22Rv1 (cell line): Measurements from ENCODE around the gene NRXN3.

ENCODE experiments used
- ZFX ChIP-seq: fragments of 450-650 bp; IDR thresholded peaks from 2 replicates; pipeline ENCODE4 v1.6.1; 2017; ENCODE audit warnings: antibody characterized with exemption, borderline replicate concordance
- TF ChIP-seq, protein P1 (sequence below): fragments of 450-650 bp; IDR thresholded peaks from 2 replicates; pipeline ENCODE4 v1.5.1; 2017; ENCODE audit warnings: mild to moderate bottlenecking

DNA sequence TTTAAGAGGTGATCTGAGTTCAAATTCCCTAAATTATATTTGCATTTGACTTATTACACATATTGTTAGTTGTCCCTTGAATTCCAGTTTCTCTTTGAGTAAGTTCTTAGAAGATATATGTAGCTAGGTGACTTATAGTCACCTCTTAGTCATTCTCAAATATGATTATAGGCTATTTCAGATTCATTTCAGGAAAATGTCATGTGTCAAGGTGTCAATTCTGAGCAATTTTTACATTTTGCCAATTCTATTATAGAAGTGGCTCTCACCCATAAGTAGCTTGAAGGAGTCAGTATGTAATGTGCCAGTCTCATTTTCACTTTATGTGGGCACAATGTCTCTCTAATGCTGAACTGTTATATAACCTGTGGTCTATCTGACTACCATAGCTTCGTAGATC lies 1417.7 kb downstream of the NRXN3 start:
- TF ChIP-seq, protein P1, sequence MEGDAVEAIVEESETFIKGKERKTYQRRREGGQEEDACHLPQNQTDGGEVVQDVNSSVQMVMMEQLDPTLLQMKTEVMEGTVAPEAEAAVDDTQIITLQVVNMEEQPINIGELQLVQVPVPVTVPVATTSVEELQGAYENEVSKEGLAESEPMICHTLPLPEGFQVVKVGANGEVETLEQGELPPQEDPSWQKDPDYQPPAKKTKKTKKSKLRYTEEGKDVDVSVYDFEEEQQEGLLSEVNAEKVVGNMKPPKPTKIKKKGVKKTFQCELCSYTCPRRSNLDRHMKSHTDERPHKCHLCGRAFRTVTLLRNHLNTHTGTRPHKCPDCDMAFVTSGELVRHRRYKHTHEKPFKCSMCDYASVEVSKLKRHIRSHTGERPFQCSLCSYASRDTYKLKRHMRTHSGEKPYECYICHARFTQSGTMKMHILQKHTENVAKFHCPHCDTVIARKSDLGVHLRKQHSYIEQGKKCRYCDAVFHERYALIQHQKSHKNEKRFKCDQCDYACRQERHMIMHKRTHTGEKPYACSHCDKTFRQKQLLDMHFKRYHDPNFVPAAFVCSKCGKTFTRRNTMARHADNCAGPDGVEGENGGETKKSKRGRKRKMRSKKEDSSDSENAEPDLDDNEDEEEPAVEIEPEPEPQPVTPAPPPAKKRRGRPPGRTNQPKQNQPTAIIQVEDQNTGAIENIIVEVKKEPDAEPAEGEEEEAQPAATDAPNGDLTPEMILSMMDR: no peak
- TF ChIP-seq ZFX: no peak
